Measurements from ENCODE around the gene TRIM24.

TRIM24 gene

GRCh38 chr7:138546829-138547228, 86.8 kb downstream of the TRIM24 start:
- no peak for TF ChIP-seq CTCF (IDR thresholded peaks at IDR 0.05)

GRCh38 chr7:138549082-138549481, 89.0 kb downstream of the TRIM24 start:
- TF ChIP-seq CTCF (IDR thresholded peaks at IDR 0.05): no peak

GRCh38 chr7:138550337-138550736, 90.3 kb downstream of the TRIM24 start:
- no peak for TF ChIP-seq CTCF (IDR thresholded peaks at IDR 0.05)

GRCh38 chr7:138551102-138551501, 91.0 kb downstream of the TRIM24 start:
- no peak for TF ChIP-seq CTCF (IDR thresholded peaks at IDR 0.05)

GRCh38 chr7:138553805-138554204, 93.7 kb downstream of the TRIM24 start:
- no peak for TF ChIP-seq CTCF (IDR thresholded peaks at IDR 0.05)

- no peak for TF ChIP-seq CTCF (IDR thresholded peaks at IDR 0.05)
These were observed 94.6 kb downstream of the TRIM24 start for GRCh38 chr7:138554674-138555073.

GRCh38 chr7:138555684-138556083, 95.6 kb downstream of the TRIM24 start:
- TF ChIP-seq CTCF (IDR thresholded peaks at IDR 0.05): no peak

- no peak for TF ChIP-seq CTCF (IDR thresholded peaks at IDR 0.05)
These were observed 96.9 kb downstream of the TRIM24 start for GRCh38 chr7:138556771-138557484.
